Measurements from ENCODE around the gene ZNF107. TPM values are rescaled to one million over a fixed set of nuclear protein-coding genes. Genes with fewer than 3 reads are reported as not detected.

Gene ZNF107
- total RNA-seq, 1 experiment from 2014 or later = 24.7 TPM

DNA sequence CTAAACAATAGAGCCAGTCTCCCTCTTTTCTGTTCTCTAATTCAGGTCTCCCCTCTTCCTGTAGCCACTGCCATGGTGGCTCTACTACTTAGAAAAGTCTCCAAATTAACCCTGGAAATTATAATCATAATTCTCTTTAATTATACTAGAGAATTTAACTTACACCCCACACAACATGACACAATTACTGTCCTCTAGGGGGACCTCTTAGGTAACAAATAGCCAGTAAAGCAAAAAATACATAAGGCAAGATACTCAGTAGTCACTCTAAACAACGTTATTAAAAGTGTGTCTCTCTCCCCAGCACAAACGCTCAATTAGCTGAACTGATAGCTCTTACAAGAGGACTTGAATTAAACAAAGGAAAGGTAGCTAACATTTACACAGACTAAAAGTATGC lies 44.3 kb upstream of the ZNF107 start:
- Histone ChIP-seq H3K4me2 (ENCODE audit: insufficient read depth, insufficient read length, low read length) (no peak overlapping the region), H3K23ac (ENCODE audit: insufficient read length, low read depth, low read length) (no peak overlapping the region), H4K20me1 (ENCODE audit: control insufficient read depth, insufficient read depth, insufficient read length) (no peaks in the 10 kb centered on the region), H3K9ac (ENCODE audit: extremely low read depth, insufficient read length, low read length) (no peak overlapping the region), H3K18ac (ENCODE audit: insufficient read length, low read depth, low read length) (no peak overlapping the region), H3K14ac (ENCODE audit: insufficient read depth, low read length) (no peak overlapping the region), H2BK120ac (ENCODE audit: low read depth, low read length, poor library complexity, severe bottlenecking) (no peak overlapping the region), H4K5ac (ENCODE audit: insufficient read length, low read depth, low read length) (no peak overlapping the region), H3K56ac (ENCODE audit: insufficient read length, low read depth, low read length) (no peak overlapping the region), H2BK5ac (ENCODE audit: insufficient read length, low read length) (no peak overlapping the region), H4K8ac (replicated peaks; ENCODE audit: insufficient read length, low read depth, low read length) (no peak overlapping the region), H3K4ac (ENCODE audit: low read depth, low read length) (no peak overlapping the region), H4K91ac (ENCODE audit: insufficient read length, low read depth, low read length) (no peak overlapping the region), H3K23me2 (ENCODE audit: insufficient read length, low read depth, low read length, poor library complexity, severe bottlenecking) (no peaks in the 10 kb centered on the region), H2BK15ac (ENCODE audit: low read depth, low read length) (no peak overlapping the region), H3K9me3 (ENCODE audit: control insufficient read depth, low read depth, low read length) (peaks cover 84% of the 10 kb centered on the region), H3K4me1 (ENCODE audit: insufficient read depth, low read length) (no peaks in the 10 kb centered on the region), H3K79me2 (ENCODE audit: insufficient read depth, low read length) (no peaks in the 10 kb centered on the region), H2AK5ac (ENCODE audit: insufficient read length, low read length) (no peak overlapping the region), H2BK20ac (ENCODE audit: low read depth, low read length, poor library complexity, severe bottlenecking) (no peak overlapping the region), H3K79me1 (ENCODE audit: insufficient read depth, low read depth, low read length, poor library complexity, severe bottlenecking) (no peaks in the 10 kb centered on the region), H3T11ph (ENCODE audit: low read length) (no peak overlapping the region), H2BK12ac (ENCODE audit: insufficient read length, low read depth, low read length) (no peak overlapping the region), H3K27me3 (ENCODE audit: insufficient read depth, low read length) (no peaks in the 10 kb centered on the region), H2AFZ (ENCODE audit: low read length) (no peak overlapping the region), H3K27ac (ENCODE audit: insufficient read length, low read depth, low read length) (no peak overlapping the region)
- peaks cover 91 to 94% of the 10 kb centered on the region in 2 experiments for H3K9me3 Mint-ChIP-seq
- H3K27me3 Mint-ChIP-seq (ENCODE audit: low read depth) = no peaks in the 10 kb centered on the region
- TF ChIP-seq, protein P1, sequence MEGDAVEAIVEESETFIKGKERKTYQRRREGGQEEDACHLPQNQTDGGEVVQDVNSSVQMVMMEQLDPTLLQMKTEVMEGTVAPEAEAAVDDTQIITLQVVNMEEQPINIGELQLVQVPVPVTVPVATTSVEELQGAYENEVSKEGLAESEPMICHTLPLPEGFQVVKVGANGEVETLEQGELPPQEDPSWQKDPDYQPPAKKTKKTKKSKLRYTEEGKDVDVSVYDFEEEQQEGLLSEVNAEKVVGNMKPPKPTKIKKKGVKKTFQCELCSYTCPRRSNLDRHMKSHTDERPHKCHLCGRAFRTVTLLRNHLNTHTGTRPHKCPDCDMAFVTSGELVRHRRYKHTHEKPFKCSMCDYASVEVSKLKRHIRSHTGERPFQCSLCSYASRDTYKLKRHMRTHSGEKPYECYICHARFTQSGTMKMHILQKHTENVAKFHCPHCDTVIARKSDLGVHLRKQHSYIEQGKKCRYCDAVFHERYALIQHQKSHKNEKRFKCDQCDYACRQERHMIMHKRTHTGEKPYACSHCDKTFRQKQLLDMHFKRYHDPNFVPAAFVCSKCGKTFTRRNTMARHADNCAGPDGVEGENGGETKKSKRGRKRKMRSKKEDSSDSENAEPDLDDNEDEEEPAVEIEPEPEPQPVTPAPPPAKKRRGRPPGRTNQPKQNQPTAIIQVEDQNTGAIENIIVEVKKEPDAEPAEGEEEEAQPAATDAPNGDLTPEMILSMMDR (conservative IDR thresholded peaks at IDR 0.05) = no peak
- no peak overlapping the region for H3K27ac Mint-ChIP-seq
- peaks cover 0 to 32% (median 13%) of the 10 kb centered on the region in 3 experiments; a peak in 6 of 7 replicates for H3K36me3 Mint-ChIP-seq (ENCODE audit: insufficient read depth in 1 of 3, low read depth in 3 of 3)
- no CpG with 5 or more reads among the region's 2 CpGs for WGBS (ENCODE audit: extremely low coverage, insufficient read length, low lambda C conversion rate)
- H3K4me3 Mint-ChIP-seq = no peak overlapping the region
- H3K4me1 Mint-ChIP-seq = no peaks in the 10 kb centered on the region
- no peak for DNase-seq

Measured in H9 (cell line).